DND-41 (cell line): ENCODE measurements around the gene IRGC.

Experiments used
- ATAC-seq: fragments of 200-7000 bp; cut with Tn5 transposase; 3 replicates; pipeline ENCODE4 v1.9.1; 2021; ENCODE audit warnings: low read depth; ENCODE audit not compliant: insufficient read depth
- DNase-seq: peaks from one replicate; pipeline ENCODE4 v3.0.0-alpha.2; 2020
- H2AFZ ChIP-seq: 2 replicates; pipeline ENCODE4 v1.6.0; 2012; ENCODE audit warnings: low read depth, low read length
- H3K27ac ChIP-seq: 2 replicates; pipeline ENCODE4 v1.5.1; 2012; ENCODE audit warnings: low read length, inconsistent platforms
- H3K27me3 ChIP-seq: fragments of 200-600 bp; sonication (generic); 2 replicates; pipeline ENCODE4 v1.6.0; 2012; ENCODE audit warnings: low read length, mild to moderate bottlenecking, inconsistent platforms; ENCODE audit not compliant: insufficient read depth, poor library complexity
- H3K36me3 ChIP-seq: 2 replicates; pipeline ENCODE4 v1.5.1; 2012; ENCODE audit warnings: low read length, inconsistent platforms; ENCODE audit not compliant: insufficient read depth
- H3K4me1 ChIP-seq: 2 replicates; pipeline ENCODE4 v1.5.1; 2012; ENCODE audit warnings: mild to moderate bottlenecking, low read length; ENCODE audit not compliant: insufficient read depth
- H3K4me2 ChIP-seq: 2 replicates; pipeline ENCODE4 v1.6.0; 2012; ENCODE audit warnings: mild to moderate bottlenecking, moderate library complexity, low read length, inconsistent platforms; ENCODE audit not compliant: insufficient read depth
- H3K4me3 ChIP-seq, 2 experiments: fragments of 200-600 bp in 1 of 2; shearing (Covaris generic) in 1 of 2; 2 replicates each; pipeline ENCODE4 v1.5.1; 2012 to 2016; ENCODE audit warnings: inconsistent platforms in 2 of 2, low read length in 2 of 2, mild to moderate bottlenecking in 2 of 2, low read depth in 1 of 2, moderate library complexity in 1 of 2
- H3K79me2 ChIP-seq: 2 replicates; pipeline ENCODE4 v1.6.0; 2012; ENCODE audit warnings: low read length, inconsistent platforms; ENCODE audit not compliant: insufficient read depth
- H3K9ac ChIP-seq: 2 replicates; pipeline ENCODE4 v1.6.0; 2012; ENCODE audit warnings: low read depth, mild to moderate bottlenecking, inconsistent platforms, low read length, moderate library complexity
- H3K9me3 ChIP-seq: 2 replicates; pipeline ENCODE4 v1.5.1; 2012; ENCODE audit warnings: low read length, moderate library complexity, mild to moderate bottlenecking, inconsistent platforms; ENCODE audit not compliant: insufficient read depth, severe bottlenecking
- H4K20me1 ChIP-seq: 2 replicates; pipeline ENCODE4 v1.6.0; 2012; ENCODE audit warnings: low read length; ENCODE audit not compliant: insufficient read depth
- EZH2 ChIP-seq: IDR thresholded peaks from 3 replicates; pipeline ENCODE4 v1.6.1; 2012; ENCODE audit warnings: borderline replicate concordance, low read depth, mild to moderate bottlenecking, moderate library complexity, low read length, inconsistent platforms; ENCODE audit not compliant: severe bottlenecking
- TF ChIP-seq, protein P1 (sequence below): IDR thresholded peaks from 2 replicates; pipeline ENCODE4 v1.5.1; 2012; ENCODE audit warnings: borderline replicate concordance, low read length, moderate library complexity, mild to moderate bottlenecking; ENCODE audit not compliant: poor library complexity, severe bottlenecking; ENCODE audit errors: extremely low read depth

IRGC gene

DNA sequence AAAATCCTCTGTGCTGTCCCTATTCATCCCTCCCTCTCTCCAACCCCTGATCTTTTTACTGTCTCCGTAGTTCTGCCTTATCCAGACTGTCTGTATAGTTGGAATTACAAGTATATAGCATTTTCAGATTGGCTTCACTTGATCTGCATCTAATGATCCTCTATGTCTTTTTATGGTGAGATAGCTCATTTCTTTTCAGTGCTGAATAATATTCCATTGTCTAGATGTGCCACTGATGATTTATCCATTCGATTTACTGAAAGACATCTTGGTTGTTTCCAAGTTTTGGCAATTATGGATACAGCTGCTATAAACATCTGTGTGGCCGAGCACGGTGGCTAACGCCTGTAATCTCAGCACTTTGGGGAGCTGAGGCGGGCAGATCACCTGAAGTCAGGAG is 19.1 kb downstream of the IRGC start:
- H2AFZ ChIP-seq, result no peak overlapping the region
- no peak overlapping the region for H3K9ac ChIP-seq
- H4K20me1 ChIP-seq, result peaks cover 5% of the 10 kb centered on the region; the same call in 1 of the 2 replicates
- TF ChIP-seq, protein P1, sequence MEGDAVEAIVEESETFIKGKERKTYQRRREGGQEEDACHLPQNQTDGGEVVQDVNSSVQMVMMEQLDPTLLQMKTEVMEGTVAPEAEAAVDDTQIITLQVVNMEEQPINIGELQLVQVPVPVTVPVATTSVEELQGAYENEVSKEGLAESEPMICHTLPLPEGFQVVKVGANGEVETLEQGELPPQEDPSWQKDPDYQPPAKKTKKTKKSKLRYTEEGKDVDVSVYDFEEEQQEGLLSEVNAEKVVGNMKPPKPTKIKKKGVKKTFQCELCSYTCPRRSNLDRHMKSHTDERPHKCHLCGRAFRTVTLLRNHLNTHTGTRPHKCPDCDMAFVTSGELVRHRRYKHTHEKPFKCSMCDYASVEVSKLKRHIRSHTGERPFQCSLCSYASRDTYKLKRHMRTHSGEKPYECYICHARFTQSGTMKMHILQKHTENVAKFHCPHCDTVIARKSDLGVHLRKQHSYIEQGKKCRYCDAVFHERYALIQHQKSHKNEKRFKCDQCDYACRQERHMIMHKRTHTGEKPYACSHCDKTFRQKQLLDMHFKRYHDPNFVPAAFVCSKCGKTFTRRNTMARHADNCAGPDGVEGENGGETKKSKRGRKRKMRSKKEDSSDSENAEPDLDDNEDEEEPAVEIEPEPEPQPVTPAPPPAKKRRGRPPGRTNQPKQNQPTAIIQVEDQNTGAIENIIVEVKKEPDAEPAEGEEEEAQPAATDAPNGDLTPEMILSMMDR, result no peak
- no peak for TF ChIP-seq EZH2
- no peak for DNase-seq
- no peaks in the 10 kb centered on the region for H3K27me3 ChIP-seq
- no peaks in the 10 kb centered on the region for H3K9me3 ChIP-seq
- no peak overlapping the region for H3K4me2 ChIP-seq
- H3K36me3 ChIP-seq, result peaks cover 94% of the 10 kb centered on the region
- ATAC-seq, result no peak
- H3K79me2 ChIP-seq, result no peaks in the 10 kb centered on the region
- no peak overlapping the region for H3K4me3 ChIP-seq
- H3K27ac ChIP-seq, result no peak overlapping the region
- no peaks in the 10 kb centered on the region for H3K4me1 ChIP-seq

DNA sequence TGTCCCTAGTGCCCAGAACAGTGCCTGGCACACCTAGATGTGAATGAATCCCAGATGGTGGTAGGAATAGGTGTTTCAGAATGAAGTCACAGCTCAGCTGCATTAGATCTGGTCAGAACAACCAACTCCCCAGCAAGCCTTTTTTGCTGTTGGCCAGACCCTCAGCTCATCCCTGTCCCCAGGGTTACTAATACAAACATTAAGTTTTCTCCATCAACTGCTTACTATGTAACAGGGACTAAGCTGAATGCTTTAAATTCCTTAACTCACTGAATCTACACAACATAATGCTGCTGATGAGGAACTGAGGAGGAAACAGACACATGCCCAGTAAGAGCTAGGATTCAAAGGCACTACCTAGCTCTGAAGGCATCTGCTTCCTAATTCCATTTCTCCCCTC is 20.1 kb downstream of the IRGC start:
- H3K79me2 ChIP-seq, result no peaks in the 10 kb centered on the region
- DNase-seq (no peak), ATAC-seq (no peak)
- TF ChIP-seq EZH2, result no peak
- TF ChIP-seq, protein P1, result no peak
- H3K9ac ChIP-seq, result no peak overlapping the region
- H3K9me3 ChIP-seq, result no peaks in the 10 kb centered on the region
- H3K4me2 ChIP-seq, result no peak overlapping the region
- no peak overlapping the region for H2AFZ ChIP-seq
- H3K27ac ChIP-seq, result no peak overlapping the region
- H4K20me1 ChIP-seq, result peaks cover 5% of the 10 kb centered on the region; the same call in 1 of the 2 replicates
- no peaks in the 10 kb centered on the region for H3K4me1 ChIP-seq
- peaks cover 97% of the 10 kb centered on the region for H3K36me3 ChIP-seq
- no peak overlapping the region for H3K4me3 ChIP-seq
- H3K27me3 ChIP-seq, result no peaks in the 10 kb centered on the region

DNA sequence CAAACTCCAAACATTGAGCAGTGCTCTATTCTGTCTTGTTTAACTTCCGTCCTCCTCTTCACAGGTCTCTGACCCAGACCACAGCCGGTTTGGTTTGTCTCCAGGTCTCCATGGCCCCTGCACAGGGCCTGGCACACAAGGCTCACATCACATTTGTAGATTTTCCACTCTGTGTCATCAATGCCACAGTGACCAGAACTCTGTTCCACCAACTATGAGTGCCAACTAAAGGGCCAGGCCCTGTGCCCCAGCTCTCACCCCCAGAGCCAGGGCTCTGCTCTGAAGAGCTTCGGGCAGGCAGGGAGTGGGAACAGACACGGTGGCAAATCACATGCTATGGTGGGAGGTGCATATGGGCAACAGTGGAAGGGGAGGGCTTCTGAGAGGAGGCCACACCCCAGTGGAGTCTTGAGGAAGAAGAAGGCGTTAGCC is 22.9 kb downstream of the IRGC start:
- no peaks in the 10 kb centered on the region for H3K4me1 ChIP-seq
- no peak overlapping the region for H3K27ac ChIP-seq
- ATAC-seq, result no peak
- DNase-seq, result no peak
- no peak overlapping the region for H3K4me2 ChIP-seq
- peaks cover 97% of the 10 kb centered on the region for H3K36me3 ChIP-seq
- H3K27me3 ChIP-seq, result no peaks in the 10 kb centered on the region
- H3K79me2 ChIP-seq, result no peaks in the 10 kb centered on the region
- H4K20me1 ChIP-seq, result peaks cover 5% of the 10 kb centered on the region
- H2AFZ ChIP-seq, result no peak overlapping the region
- no peaks in the 10 kb centered on the region for H3K9me3 ChIP-seq
- no peak overlapping the region for H3K4me3 ChIP-seq
- H3K9ac ChIP-seq, result no peak overlapping the region
- no peak for TF ChIP-seq EZH2
- TF ChIP-seq, protein P1, result no peak
